Measurements from ENCODE around the gene GZMM. TPM values are rescaled to one million over a fixed set of nuclear protein-coding genes. Genes with fewer than 3 reads are reported as not detected.

The GZMM gene
- polyA plus RNA-seq, 1 experiment = not detected

- CTCF ChIA-PET = no interaction called here
- no peak overlapping the region for H3K4me3 ChIP-seq (ENCODE audit: low read depth, low read length)
- POLR2A ChIA-PET = interaction anchor here (1.5 kb wide), 1 partner anchor 13 kb away, joined by 3 read pairs; no protein-coding TSS in a partner anchor
These were observed 44.4 kb downstream of the GZMM start for GRCh38 chr19:588093-588740.

GRCh38 chr19:588741-589692, 45.2 kb downstream of the GZMM start:
- no peak for DNase-seq (ENCODE audit: low read depth, low spot score)
- no peaks in the 10 kb centered on the region; the same call in 1 of the 2 replicates for H3K9me3 ChIP-seq (ENCODE audit: control insufficient read depth, insufficient read depth, low read length)
- H3K27me3 ChIP-seq (ENCODE audit: control insufficient read depth, insufficient read depth, low read length) = peaks cover 14% of the 10 kb centered on the region
- H3K27ac ChIP-seq (ENCODE audit: low read depth, low read length) = no peak overlapping the region
- ChIA-PET POLR2A (interaction anchor here (1.5 kb wide), 1 partner anchor 14 kb away, joined by 3 read pairs; no protein-coding TSS in a partner anchor), CTCF (no interaction called here)
- TF ChIP-seq CTCF (IDR thresholded peaks at IDR 0.05; ENCODE audit: low read depth, low read length) = no peak
- no peak overlapping the region for H3K4me3 ChIP-seq (ENCODE audit: low read depth, low read length)

More at GRCh38 chr19:588093-588740, 44.4 kb downstream of the GZMM start:
- DNase-seq (ENCODE audit: low read depth, low spot score) = no peak
- peak; percentile 66 for TF ChIP-seq CTCF (IDR thresholded peaks at IDR 0.05; ENCODE audit: low read depth, low read length)
- Histone ChIP-seq H3K9me3 (ENCODE audit: control insufficient read depth, insufficient read depth, low read length) (no peaks in the 10 kb centered on the region; the same call in 1 of the 2 replicates), H3K27me3 (ENCODE audit: control insufficient read depth, insufficient read depth, low read length) (peaks cover 10% of the 10 kb centered on the region), H3K27ac (ENCODE audit: low read depth, low read length) (no peak overlapping the region)

GRCh38 chr19:589693-590395, 46.0 kb downstream of the GZMM start, which contains the start of gene HCN2:
HCN2 (plus strand) TSS chr19:589881; CDS start chr19:589946, 65 bp downstream.
- no peak for TF ChIP-seq CTCF (IDR thresholded peaks at IDR 0.05; ENCODE audit: low read depth, low read length)
- ChIA-PET CTCF (no interaction called here), POLR2A (no interaction called here)
- Histone ChIP-seq H3K9me3 (ENCODE audit: control insufficient read depth, insufficient read depth, low read length) (no peaks in the 10 kb centered on the region; the same call in 1 of the 2 replicates), H3K4me3 (ENCODE audit: low read depth, low read length) (peak within 1 kb of the TSS; percentile 12; the same call in 1 of the 2 replicates), H3K27ac (ENCODE audit: low read depth, low read length) (no peak within 1 kb of the TSS), H3K27me3 (ENCODE audit: control insufficient read depth, insufficient read depth, low read length) (peaks cover 19% of the 10 kb centered on the region)
- DNase-seq (ENCODE audit: low read depth, low spot score) = no peak

GRCh38 chr19:590396-590745, 46.5 kb downstream of the GZMM start:
- no peak overlapping the region for H3K27ac ChIP-seq (ENCODE audit: low read depth, low read length)
- CTCF ChIA-PET = no interaction called here
- no peak for TF ChIP-seq CTCF (IDR thresholded peaks at IDR 0.05; ENCODE audit: low read depth, low read length)
- POLR2A ChIA-PET = no interaction called here
- peak overlapping the region; percentile 12; the same call in 1 of the 2 replicates for H3K4me3 ChIP-seq (ENCODE audit: low read depth, low read length)
- H3K9me3 ChIP-seq (ENCODE audit: control insufficient read depth, insufficient read depth, low read length) = no peaks in the 10 kb centered on the region; the same call in 1 of the 2 replicates
- DNase-seq (ENCODE audit: low read depth, low spot score) = no peak
- peaks cover 21% of the 10 kb centered on the region for H3K27me3 ChIP-seq (ENCODE audit: control insufficient read depth, insufficient read depth, low read length)

All from AG04450 (cell line).